Adipocyte (in vitro differentiated cells): ENCODE data around the gene C1QTNF9.
A peak's percentile ranks its signal among the peaks of the same experiment; 100 is the strongest.
"Not testable (repeated sequence)": the region's sequence is repeated elsewhere in the genome, so short reads cannot be mapped to it uniquely, and the experiment has no call there.

Experiments
- DNase-seq: peaks from one replicate; pipeline ENCODE4 v3.0.0-alpha.2; 2015; ENCODE audit warnings: low read depth
- H3K27me3 ChIP-seq: replicated peaks from 2 replicates; pipeline ENCODE4 v1.7.0; 2013; ENCODE audit warnings: mild to moderate bottlenecking, low read length, moderate library complexity; ENCODE audit not compliant: control insufficient read depth, insufficient read depth
- H3K36me3 ChIP-seq: 2 replicates; pipeline ENCODE4 v1.7.0; 2013; ENCODE audit warnings: low read length, mild to moderate bottlenecking, moderate library complexity; ENCODE audit not compliant: control insufficient read depth, insufficient read depth, severe bottlenecking
- H3K4me1 ChIP-seq: 2 replicates; pipeline ENCODE4 v1.7.0; 2013; ENCODE audit warnings: mild to moderate bottlenecking, low read length, moderate library complexity; ENCODE audit not compliant: control insufficient read depth, insufficient read depth
- H3K4me3 ChIP-seq: 2 replicates; pipeline ENCODE4 v1.7.0; 2013; ENCODE audit warnings: mild to moderate bottlenecking, low read length, moderate library complexity
- H3K9ac ChIP-seq: 2 replicates; pipeline ENCODE4 v1.7.0; 2013; ENCODE audit warnings: mild to moderate bottlenecking, low read length, moderate library complexity
- H3K9me3 ChIP-seq: 2 replicates; pipeline ENCODE4 v1.7.0; 2013; ENCODE audit warnings: mild to moderate bottlenecking, low read length, moderate library complexity; ENCODE audit not compliant: control insufficient read depth

Gene C1QTNF9

GRCh38 chr13:24323739-24324075, 14.3 kb downstream of the C1QTNF9 start:
- Histone ChIP-seq H3K9ac (no peak overlapping the region), H3K4me1 (no peaks in the 10 kb centered on the region), H3K27me3 (no peaks in the 10 kb centered on the region), H3K4me3 (no peak overlapping the region), H3K36me3 (no peaks in the 10 kb centered on the region), H3K9me3 (no peaks in the 10 kb centered on the region)
- DNase-seq: no peak

- DNase-seq, H3K9me3 ChIP-seq, H3K4me1 ChIP-seq, H3K9ac ChIP-seq, H3K36me3 ChIP-seq, H3K27me3 ChIP-seq: not testable (repeated sequence)
- H3K4me3 ChIP-seq: peak overlapping the region; percentile 71
Observed at GRCh38 chr13:24327598-24327997, 18.2 kb downstream of the C1QTNF9 start.

- Histone ChIP-seq H3K27me3 (no peaks in the 10 kb centered on the region), H3K9me3 (no peaks in the 10 kb centered on the region), H3K4me3 (peak overlapping the region; percentile 71), H3K36me3 (no peaks in the 10 kb centered on the region), H3K9ac (no peak overlapping the region), H3K4me1 (no peaks in the 10 kb centered on the region)
- no peak for DNase-seq
Observed at GRCh38 chr13:24328145-24328544, 18.8 kb downstream of the C1QTNF9 start.

GRCh38 chr13:24338721-24339120, 29.3 kb downstream of the C1QTNF9 start:
- no peaks in the 10 kb centered on the region for H3K4me1 ChIP-seq
- no peak overlapping the region for H3K4me3 ChIP-seq
- H3K36me3 ChIP-seq: no peaks in the 10 kb centered on the region
- H3K27me3 ChIP-seq: peaks cover 3% of the 10 kb centered on the region
- no peak overlapping the region for H3K9ac ChIP-seq
- no peak for DNase-seq
- no peaks in the 10 kb centered on the region for H3K9me3 ChIP-seq

GRCh38 chr13:24339937-24340607, 30.7 kb downstream of the C1QTNF9 start:
- no peak for DNase-seq
- no peaks in the 10 kb centered on the region for H3K36me3 ChIP-seq
- H3K9me3 ChIP-seq: no peaks in the 10 kb centered on the region
- no peaks in the 10 kb centered on the region for H3K27me3 ChIP-seq
- no peaks in the 10 kb centered on the region for H3K4me1 ChIP-seq
- no peak overlapping the region for H3K9ac ChIP-seq
- H3K4me3 ChIP-seq: no peak overlapping the region

GRCh38 chr13:24340608-24340955, 31.2 kb downstream of the C1QTNF9 start:
- H3K27me3 ChIP-seq: no peaks in the 10 kb centered on the region
- no peak overlapping the region for H3K9ac ChIP-seq

GRCh38 chr13:24341439-24341838, 32.1 kb downstream of the C1QTNF9 start:
- Histone ChIP-seq H3K9ac (no peak overlapping the region), H3K9me3 (no peaks in the 10 kb centered on the region), H3K4me3 (no peak overlapping the region), H3K36me3 (no peaks in the 10 kb centered on the region), H3K4me1 (no peaks in the 10 kb centered on the region), H3K27me3 (no peaks in the 10 kb centered on the region)
- DNase-seq: no peak

More at GRCh38 chr13:24340608-24340955, 31.2 kb downstream of the C1QTNF9 start:
- DNase-seq: no peak
- no peaks in the 10 kb centered on the region for H3K36me3 ChIP-seq
- no peaks in the 10 kb centered on the region for H3K4me1 ChIP-seq
- no peak overlapping the region for H3K4me3 ChIP-seq
- no peaks in the 10 kb centered on the region for H3K9me3 ChIP-seq

- H3K27me3 ChIP-seq: peaks cover 11% of the 10 kb centered on the region
- H3K36me3 ChIP-seq: no peaks in the 10 kb centered on the region
- H3K4me3 ChIP-seq: no peak overlapping the region
- no peak for DNase-seq
- no peak overlapping the region for H3K9ac ChIP-seq
- H3K4me1 ChIP-seq: no peaks in the 10 kb centered on the region
- no peaks in the 10 kb centered on the region for H3K9me3 ChIP-seq
Observed at GRCh38 chr13:24348385-24348784, 39.0 kb downstream of the C1QTNF9 start.

GRCh38 chr13:24348797-24349515, 39.6 kb downstream of the C1QTNF9 start:
- H3K9me3 ChIP-seq: no peaks in the 10 kb centered on the region
- DNase-seq: no peak
- H3K4me3 ChIP-seq: no peak overlapping the region
- no peaks in the 10 kb centered on the region for H3K36me3 ChIP-seq
- peaks cover 11% of the 10 kb centered on the region for H3K27me3 ChIP-seq
- H3K4me1 ChIP-seq: no peaks in the 10 kb centered on the region
- no peak overlapping the region for H3K9ac ChIP-seq

- H3K9me3 ChIP-seq, H3K36me3 ChIP-seq, H3K4me3 ChIP-seq, H3K4me1 ChIP-seq, DNase-seq, H3K9ac ChIP-seq: not testable (repeated sequence)
- H3K27me3 ChIP-seq: peaks cover 11% of the 10 kb centered on the region
Observed at GRCh38 chr13:24349778-24350664, 40.6 kb downstream of the C1QTNF9 start.

- Histone ChIP-seq H3K9me3 (no peaks in the 10 kb centered on the region), H3K36me3 (no peaks in the 10 kb centered on the region), H3K9ac (no peak overlapping the region), H3K4me3 (no peak overlapping the region), H3K27me3 (peaks cover 11% of the 10 kb centered on the region), H3K4me1 (no peaks in the 10 kb centered on the region)
- DNase-seq: no peak
Observed at GRCh38 chr13:24351423-24351822, 42.0 kb downstream of the C1QTNF9 start.
